Esophagus muscularis mucosa (tissue), 4 donors: ENCODE measurements around the gene HTR2B.

Experiments
- CTCF ChIP-seq, 3 experiments: fragments of 200-600 bp in 2 of 3; fragments of 450-650 bp in 1 of 3; sonication (generic) in 2 of 3; IDR thresholded peaks; one replicate each; pipeline ENCODE4 v1.5.1; 2017 to 2019; ENCODE audit warnings: antibody characterized with exemption in 3 of 3, mild to moderate bottlenecking in 2 of 3, moderate library complexity in 1 of 3
- EP300 ChIP-seq: sonication (generic); formaldehyde crosslinking; IDR thresholded peaks from one replicate; pipeline ENCODE4 v1.6.1; 2017; ENCODE audit warnings: antibody characterized with exemption
- POLR2A ChIP-seq: fragments of 450-650 bp; IDR thresholded peaks from one replicate; pipeline ENCODE4 v1.6.1; 2017; ENCODE audit warnings: antibody characterized with exemption, moderate library complexity, mild to moderate bottlenecking, low read depth
- POLR2AphosphoS5 ChIP-seq, 2 donors: sonication (generic); formaldehyde crosslinking; IDR thresholded peaks; one replicate each; pipeline ENCODE4 v1.6.1; 2017; ENCODE audit warnings: antibody characterized with exemption in 2 of 2

- no peak for TF ChIP-seq CTCF (IDR thresholded peaks at IDR 0.05)
- no peak for TF ChIP-seq POLR2A
- no peak for TF ChIP-seq EP300
- no peak for TF ChIP-seq POLR2AphosphoS5 (IDR thresholded peaks at IDR 0.05)
These were observed 34.5 kb upstream of the HTR2B start for GRCh38 chr2:231159306-231159705.
